Neutrophil (primary cell): ENCODE results near the gene MAEA.

Experiments
- H3K27ac ChIP-seq: fragments of 200-600 bp; sonication (generic); 2 replicates; pipeline ENCODE4 v1.5.1; 2016; ENCODE audit warnings: mild to moderate bottlenecking, moderate library complexity
- H3K27me3 ChIP-seq: fragments of 200-600 bp; sonication (generic); 2 replicates; pipeline ENCODE4 v1.6.0; 2016; ENCODE audit warnings: mild to moderate bottlenecking
- H3K36me3 ChIP-seq: fragments of 200-600 bp; sonication (generic); 2 replicates; pipeline ENCODE4 v1.5.1; 2017
- H3K4me1 ChIP-seq, 2 experiments: fragments of 200-600 bp in 1 of 2; sonication (generic) in 1 of 2; 1 replicate in 1 of 2; 2 replicates in 1 of 2; pipeline versions ENCODE4 v1.5.1 to v1.6.1; 2013 to 2016; ENCODE audit warnings: low read depth in 1 of 2, low read length in 1 of 2, mild to moderate bottlenecking in 1 of 2, moderate library complexity in 1 of 2; ENCODE audit not compliant: control insufficient read depth in 1 of 2, insufficient read depth in 1 of 2
- H3K4me3 ChIP-seq, 2 experiments: fragments of 200-600 bp in 1 of 2; sonication (generic) in 1 of 2; 1 replicate in 1 of 2; 2 replicates in 1 of 2; pipeline ENCODE4 v1.5.1; 2013 to 2016; ENCODE audit warnings: low read depth in 1 of 2, low read length in 1 of 2, mild to moderate bottlenecking in 1 of 2, moderate library complexity in 1 of 2
- H3K9me3 ChIP-seq: fragments of 200-600 bp; sonication (generic); 2 replicates; pipeline ENCODE4 v1.5.1; 2016
- TF ChIP-seq, protein P1 (sequence below): fragments of 200-600 bp; sonication (generic); IDR thresholded peaks from 2 replicates; pipeline ENCODE4 v1.5.1; 2016; ENCODE audit warnings: antibody characterized with exemption

Gene MAEA

DNA sequence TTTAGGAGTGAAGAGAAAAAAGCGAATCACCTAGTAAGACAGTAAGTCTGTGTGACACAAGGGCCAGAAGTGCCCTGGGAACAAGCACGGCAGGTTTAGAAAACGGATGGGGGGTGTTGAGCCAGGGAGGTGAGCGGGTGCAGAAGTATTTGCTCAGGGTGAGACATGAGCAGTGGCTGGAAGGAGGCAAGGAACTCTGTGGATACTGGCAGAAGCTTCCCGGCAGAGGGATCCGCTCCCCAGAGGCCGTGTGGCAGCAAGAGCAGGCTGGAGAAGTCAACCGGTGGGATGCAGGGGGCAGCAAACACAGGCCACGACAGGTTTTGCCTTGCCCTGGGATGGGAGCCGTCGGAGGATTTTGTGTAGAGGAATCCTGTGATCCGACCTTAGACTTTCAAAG is 55.0 kb downstream of the MAEA start:
- Histone ChIP-seq H3K36me3 (peaks cover 26% of the 10 kb centered on the region), H3K4me1 (peaks cover 24 to 38% of the 10 kb centered on the region in 2 experiments), H3K27ac (peak overlapping the region; percentile 100), H3K27me3 (no peaks in the 10 kb centered on the region), H3K4me3 (no peak overlapping the region), H3K9me3 (peaks cover under 1% of the 10 kb centered on the region)
- TF ChIP-seq, protein P1, sequence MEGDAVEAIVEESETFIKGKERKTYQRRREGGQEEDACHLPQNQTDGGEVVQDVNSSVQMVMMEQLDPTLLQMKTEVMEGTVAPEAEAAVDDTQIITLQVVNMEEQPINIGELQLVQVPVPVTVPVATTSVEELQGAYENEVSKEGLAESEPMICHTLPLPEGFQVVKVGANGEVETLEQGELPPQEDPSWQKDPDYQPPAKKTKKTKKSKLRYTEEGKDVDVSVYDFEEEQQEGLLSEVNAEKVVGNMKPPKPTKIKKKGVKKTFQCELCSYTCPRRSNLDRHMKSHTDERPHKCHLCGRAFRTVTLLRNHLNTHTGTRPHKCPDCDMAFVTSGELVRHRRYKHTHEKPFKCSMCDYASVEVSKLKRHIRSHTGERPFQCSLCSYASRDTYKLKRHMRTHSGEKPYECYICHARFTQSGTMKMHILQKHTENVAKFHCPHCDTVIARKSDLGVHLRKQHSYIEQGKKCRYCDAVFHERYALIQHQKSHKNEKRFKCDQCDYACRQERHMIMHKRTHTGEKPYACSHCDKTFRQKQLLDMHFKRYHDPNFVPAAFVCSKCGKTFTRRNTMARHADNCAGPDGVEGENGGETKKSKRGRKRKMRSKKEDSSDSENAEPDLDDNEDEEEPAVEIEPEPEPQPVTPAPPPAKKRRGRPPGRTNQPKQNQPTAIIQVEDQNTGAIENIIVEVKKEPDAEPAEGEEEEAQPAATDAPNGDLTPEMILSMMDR, result no peak

DNA sequence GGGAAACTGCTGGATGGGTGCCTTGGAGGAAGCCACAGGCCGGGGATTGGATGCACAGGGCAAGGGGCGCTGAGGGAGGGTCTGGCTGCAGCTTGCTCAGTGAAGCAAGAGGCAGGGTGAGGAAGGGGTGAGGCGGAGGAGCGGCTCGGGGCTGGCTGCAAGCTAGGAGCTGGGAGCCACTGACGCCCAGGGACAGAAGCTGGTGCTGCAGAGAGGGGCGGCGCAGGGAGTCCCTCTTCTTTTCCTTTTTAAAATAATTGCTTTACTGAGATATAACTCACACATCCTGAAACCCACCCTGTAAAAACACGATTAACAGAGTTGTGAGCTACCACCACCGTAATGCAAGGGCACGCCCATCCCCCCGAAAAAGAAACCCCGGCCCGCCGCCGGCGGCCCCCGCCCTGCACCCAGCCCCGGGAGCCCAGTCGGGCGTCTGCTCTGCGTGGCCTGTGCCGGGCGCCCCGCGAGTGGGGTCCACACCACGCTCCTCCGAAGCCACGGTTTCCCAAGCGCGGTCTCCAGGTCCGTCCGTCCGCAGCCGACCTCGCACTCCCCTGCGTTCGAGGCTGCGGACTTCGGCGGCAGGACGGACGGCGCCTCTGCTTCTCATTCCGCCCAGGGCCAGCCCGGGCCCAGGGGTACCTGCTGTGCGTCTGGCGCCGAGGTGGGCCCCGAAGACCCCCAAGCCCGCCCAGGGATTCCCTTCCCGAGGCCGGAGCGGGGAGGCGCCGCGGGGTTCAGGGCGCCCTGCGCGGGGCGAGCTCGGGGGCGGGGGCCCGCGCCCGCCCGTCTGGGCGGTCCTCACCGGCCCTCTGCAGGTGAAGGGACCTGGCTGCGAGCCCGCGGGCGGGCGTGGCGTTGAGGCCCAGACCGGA is 56.5 kb downstream of the MAEA start:
- H3K9me3 ChIP-seq, result no peaks in the 10 kb centered on the region
- peaks cover 20% of the 10 kb centered on the region for H3K36me3 ChIP-seq
- H3K4me1 ChIP-seq, result peaks cover 24 to 38% of the 10 kb centered on the region in 2 experiments
- TF ChIP-seq, protein P1, result peak; percentile 20
- no peaks in the 10 kb centered on the region for H3K27me3 ChIP-seq
- H3K4me3 ChIP-seq, result peak overlapping the region; percentile 86 to 91
- peak overlapping the region; percentile 100 for H3K27ac ChIP-seq

DNA sequence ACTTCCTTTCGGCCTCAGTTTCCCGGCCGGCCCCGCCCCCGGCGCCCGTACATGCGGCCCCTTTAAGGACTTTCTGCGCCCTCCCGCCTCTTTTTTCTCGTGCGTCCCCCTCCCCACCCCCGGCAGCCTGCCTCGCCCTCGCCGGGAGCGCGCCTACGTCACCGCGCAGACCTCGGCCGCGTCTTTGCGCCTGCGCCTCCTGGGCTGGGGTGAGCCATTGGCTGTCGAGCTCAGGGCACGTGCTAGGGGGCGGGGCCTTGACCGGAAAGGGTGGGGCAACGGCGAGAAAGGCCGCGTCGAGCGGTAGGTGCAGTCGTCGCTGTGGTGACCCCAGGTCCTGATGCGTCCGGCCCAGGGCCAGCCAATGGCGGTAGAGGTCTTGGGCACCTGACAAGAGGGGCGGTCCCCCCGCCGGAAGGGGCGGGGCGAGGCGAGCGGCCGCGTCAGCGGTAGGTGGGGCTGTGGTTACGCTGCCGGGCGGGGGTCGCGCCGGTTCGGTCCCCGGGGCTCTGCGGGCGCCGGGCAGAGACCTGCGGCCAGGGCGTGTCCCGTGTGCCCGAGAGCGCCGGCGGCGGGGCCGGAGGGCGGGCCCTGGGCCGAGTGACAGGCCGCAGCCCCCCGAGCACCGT is 57.2 kb downstream of the MAEA start, which contains the start of gene UVSSA:
Gene UVSSA, plus strand, starts transcription at position 428 of the 629 bp plus-strand sequence. CDS start 884 bp downstream, outside the sequence.
- Histone ChIP-seq H3K27ac (peak within 1 kb of the TSS; percentile 100), H3K4me3 (peak within 1 kb of the TSS; percentile 86 to 91), H3K36me3 (peaks cover 15% of the 10 kb centered on the region), H3K4me1 (peaks cover 28 to 42% of the 10 kb centered on the region in 2 experiments), H3K27me3 (no peaks in the 10 kb centered on the region), H3K9me3 (no peaks in the 10 kb centered on the region)
- TF ChIP-seq, protein P1, result peak; percentile 8

DNA sequence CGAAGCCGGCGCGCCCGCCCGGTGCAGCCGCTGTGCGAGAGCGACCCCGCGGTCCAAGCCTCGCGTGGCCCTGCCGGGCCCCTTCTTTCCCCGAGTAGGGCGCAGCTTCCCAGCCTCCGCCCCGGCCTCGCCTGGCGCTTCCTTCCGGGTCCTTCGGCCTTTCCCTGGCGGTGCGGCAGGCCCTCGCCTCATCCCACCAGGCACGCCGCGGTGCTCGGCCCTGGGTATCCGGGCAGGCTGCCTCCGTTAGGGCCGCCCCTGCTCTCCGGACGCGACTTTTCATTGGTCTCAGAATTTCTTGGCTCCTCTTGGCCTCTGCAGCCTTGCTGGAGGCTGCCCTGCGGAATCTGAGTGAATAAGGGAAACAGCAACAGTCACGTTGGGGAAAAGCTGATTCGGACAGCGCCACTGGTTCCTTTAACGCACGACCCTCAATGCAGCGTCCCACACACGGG is 57.7 kb downstream of the MAEA start:
- Histone ChIP-seq H3K27me3 (no peaks in the 10 kb centered on the region), H3K27ac (peak overlapping the region; percentile 100), H3K4me3 (peak overlapping the region; percentile 86 to 91), H3K36me3 (peaks cover 21% of the 10 kb centered on the region), H3K4me1 (peaks cover 28 to 42% of the 10 kb centered on the region in 2 experiments), H3K9me3 (no peaks in the 10 kb centered on the region)
- TF ChIP-seq, protein P1, result no peak

DNA sequence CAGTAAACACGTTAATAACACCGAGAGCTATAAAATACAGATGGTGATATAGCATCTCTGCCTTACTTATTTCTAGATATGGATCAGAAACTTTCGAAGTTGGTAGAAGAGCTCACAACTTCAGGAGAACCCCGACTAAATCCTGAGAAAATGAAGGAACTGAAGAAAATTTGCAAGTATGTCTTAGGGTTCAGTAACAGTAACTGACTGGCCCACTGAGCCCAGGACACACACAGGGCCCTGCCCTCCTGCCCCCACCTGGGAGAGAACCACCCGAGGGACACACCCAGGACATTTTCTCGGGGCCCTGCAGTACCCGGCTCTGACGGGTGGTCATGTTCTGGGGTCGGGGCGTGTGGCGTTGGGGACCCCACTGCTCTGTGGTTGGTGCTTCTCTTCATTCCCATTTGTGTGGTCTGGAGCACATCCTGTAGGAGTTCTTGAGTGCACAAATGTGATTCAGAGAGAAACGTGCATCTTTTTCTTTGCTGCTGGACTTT is 58.4 kb downstream of the MAEA start:
- TF ChIP-seq, protein P1, result no peak
- Histone ChIP-seq H3K9me3 (no peaks in the 10 kb centered on the region), H3K36me3 (peaks cover 27% of the 10 kb centered on the region), H3K4me1 (peaks cover 28 to 42% of the 10 kb centered on the region in 2 experiments), H3K4me3 (peak overlapping the region; percentile 86 to 91), H3K27me3 (no peaks in the 10 kb centered on the region), H3K27ac (peak overlapping the region; percentile 100)
